GM19397 (cell line): ENCODE data around the gene CLASP2.

Experiments
- ATAC-seq: cut with Tn5 transposase; IDR thresholded peaks from one replicate; pipeline ENCODE4 v1.9.1; 2021; ENCODE audit warnings: mild to moderate bottlenecking, moderate library complexity; ENCODE audit not compliant: unreplicated experiment

The CLASP2 gene

DNA sequence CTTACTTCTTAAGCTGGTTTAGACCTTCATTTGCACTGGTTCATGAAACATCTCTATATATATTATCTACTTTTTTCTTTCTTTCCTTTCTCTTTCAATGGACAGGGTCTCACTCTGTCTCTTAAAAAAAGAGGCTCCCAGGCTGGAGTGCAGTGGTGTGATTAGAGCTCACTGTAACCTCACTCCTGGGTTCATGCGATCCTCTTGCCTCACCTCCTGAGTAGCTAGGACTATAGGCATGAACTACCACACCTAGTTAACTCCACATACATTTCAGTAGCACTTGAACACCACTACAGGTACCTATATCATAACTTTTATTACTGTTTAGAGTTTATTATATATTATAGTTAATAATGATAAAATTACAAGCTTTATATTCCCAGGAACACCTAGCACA, 160.8 kb downstream of the CLASP2 start:
- no peak for ATAC-seq

DNA sequence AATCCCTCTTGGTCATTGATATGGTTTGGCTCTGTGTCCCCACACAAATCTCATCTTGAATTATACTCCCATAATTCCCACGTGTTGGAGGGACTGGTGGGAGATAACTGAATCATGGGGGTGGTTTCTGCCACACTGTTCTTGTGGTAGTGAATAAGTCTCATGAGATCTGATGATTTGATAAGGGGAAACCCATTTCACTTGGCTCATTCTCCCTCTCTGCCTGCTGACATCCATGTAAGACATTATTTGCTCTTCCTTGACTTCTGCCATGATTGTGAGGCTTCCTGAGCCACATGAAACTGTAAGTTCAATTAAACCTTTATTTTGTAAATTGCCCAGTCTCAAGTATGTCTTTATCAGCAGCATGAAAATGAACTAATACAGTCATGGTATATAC, 171.0 kb downstream of the CLASP2 start:
- ATAC-seq: no peak

DNA sequence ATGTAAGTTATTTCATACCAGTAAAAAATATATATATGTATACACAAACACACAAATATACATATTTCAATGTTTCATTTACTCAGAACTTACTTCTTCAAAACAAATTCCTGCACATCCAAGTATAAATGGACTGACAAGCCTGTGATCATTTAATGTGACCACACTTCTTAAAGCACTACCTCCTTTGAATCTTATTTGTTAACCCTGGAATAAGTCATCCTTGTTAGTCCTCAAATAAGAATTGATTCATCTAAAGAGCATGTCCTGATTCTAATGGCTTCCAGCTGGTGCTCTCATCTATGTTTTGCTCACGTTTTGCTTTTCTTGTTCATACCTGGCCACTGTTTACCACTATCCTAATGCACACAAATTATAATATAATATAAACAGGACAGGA, 173.9 kb downstream of the CLASP2 start:
- no peak for ATAC-seq

DNA sequence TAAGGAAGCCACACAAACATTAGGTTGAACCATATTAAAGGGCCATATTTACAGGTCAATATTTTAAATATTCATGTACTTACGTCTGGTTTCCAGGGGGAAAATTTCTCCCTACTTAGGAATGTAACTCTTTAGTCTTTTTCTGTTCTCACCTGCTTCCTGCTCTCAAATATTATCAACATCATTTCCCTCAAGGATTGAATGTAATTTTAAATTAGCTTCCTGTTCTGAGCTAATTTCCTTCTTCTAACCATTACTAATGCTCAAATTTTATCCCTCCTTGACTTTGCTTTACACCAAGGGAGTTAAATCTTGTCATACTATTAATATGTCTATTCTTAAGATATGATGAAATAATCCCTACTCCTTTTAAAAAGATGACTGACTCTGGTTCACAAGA, 174.5 kb downstream of the CLASP2 start:
- no peak for ATAC-seq

DNA sequence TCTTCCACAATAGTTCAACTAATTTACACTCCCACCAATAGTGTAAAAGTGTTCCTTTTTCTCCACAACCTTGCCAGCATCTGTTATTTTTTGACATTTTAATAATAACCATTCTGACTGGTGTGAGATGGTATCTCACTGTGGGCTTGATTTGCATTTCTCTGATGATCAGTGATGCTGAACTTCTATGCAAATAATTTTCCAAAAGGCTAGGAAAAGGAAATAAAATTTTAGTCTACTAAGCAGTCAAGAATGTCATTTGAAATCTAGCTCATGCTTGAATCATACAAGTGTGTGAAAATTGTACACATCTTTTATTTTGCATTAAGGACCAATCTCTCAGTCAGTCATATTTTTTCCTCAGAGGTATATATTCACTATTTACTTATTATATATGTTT, 176.1 kb downstream of the CLASP2 start:
- no peak for ATAC-seq

DNA sequence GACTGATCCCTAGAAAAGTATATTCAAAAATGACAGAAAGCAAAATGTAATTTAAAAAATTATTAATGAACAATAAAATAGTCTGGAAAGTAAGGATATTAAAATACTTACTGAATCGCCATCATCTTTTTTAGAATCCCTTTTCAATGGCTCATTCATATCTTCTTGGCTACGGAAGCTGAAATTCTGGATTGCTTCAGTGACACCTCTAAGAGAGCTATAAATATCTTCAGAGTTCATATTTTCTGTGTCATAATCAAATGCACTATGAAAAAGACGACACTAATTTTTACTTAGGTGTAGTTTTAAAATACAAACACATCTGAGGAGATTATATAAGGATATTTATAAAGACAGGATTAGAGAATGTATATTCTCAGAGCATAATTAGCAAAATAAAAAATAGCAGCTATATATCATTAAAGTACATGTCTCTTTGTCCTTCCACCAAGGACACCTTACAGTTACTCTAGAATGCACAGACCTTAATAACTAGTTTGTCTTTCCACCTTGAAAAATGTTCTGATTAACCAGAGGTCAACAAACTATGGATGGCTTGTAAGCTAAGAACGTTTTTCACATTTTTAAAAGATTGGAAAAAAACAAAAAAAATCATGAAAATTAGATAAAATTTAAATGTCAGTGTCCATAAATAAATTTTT, 179.2 kb downstream of the CLASP2 start:
- ATAC-seq: no peak

DNA sequence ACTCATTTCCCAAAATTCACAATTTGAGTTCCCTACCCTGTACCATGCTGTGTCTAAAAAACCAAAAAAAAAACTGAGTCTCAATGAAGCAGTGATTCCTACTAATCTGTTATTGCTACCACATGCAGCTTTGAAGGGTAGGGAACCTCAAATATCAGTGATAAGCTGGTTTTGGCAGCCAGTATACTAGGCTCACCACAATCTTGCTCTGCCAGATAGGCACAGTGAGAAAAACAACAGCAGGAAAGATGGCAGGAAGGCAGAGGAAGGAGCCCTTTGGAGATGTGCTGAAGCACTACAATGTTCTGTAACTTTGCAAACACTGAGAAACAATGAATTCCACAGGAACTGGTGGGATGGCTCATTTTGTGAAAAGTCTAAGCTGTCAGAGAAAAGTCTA, 180.9 kb downstream of the CLASP2 start:
- no peak for ATAC-seq

DNA sequence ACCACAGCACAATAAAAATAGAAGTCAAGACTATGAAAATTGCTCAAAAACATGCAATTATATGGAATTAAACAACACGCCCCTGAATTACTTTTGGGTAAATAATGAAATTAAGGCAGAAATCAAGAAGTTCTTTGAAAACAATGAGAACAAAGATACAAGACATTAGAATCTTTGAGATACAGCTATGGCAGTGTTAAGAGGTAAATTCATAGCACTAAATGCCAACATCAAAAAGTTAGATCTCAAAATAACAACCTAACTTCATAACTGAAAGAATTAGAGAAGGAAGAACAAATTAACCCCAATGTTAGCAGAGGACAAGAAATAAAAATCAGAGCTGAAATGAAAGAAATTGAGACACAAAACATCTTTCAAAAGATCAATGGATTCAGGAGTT, 191.3 kb downstream of the CLASP2 start:
- ATAC-seq: no peak

DNA sequence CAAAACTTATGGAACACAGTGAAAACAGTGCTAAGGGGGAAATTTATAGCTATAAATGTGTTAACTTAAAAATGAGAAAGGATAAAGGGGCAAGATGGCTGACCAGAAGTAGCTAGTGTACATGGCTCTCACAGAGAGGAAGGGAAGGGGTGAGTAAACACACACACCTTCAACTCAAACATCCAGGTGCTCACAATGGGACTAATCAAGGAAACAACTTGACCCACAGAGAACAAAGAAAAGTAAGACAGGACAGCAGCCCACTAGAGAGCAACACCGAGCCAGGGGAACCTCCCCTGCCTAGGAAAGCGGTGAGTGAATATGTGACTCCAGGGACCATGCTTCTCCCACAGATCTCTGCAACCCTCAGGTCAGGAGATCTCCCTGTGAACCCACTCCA, 192.8 kb downstream of the CLASP2 start:
- ATAC-seq: no peak

DNA sequence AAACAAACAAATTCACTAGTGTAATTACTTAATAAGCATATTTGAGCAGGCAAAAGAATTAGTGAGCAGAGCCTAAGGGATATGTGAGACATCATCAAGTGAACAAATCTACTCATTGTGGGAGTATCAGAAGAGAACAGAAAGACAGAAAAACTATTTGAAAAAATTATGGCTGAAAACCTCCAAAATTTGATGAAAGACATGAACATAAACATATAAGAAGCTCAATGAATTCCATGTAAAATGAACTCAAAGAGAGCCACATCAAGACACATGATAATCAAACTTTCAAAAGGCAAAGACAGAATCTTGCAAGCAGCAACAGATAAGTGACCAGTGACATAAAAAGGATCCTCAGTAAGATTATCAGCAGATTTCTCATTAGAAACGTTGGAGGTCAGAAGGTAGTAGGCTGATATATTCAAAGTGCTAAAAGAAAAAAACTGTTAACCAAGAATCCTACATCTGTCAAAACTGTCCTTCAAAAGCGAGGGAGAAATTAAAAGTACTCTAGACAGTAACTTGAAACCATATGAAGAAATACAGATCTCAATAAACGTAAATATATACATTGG, 194.9 kb downstream of the CLASP2 start:
- ATAC-seq: no peak

DNA sequence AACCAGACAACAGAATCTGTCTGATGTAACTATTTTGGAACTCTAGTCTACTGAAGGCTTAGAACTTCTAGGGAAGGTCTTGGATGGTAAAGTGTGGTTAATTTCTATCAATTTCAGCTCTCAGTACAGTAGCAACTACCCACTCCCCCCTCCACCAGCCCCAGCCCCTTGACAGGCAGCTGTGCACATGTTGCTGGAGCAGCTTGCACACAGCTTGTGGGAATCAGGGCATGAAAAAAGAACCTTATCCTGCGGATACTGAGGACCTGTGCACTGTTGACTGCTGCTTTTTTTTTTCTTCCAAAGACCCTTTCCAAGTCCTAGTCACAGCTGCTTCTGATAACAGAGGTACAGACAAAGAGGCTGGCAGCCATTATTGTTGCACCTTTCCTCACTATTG, 196.3 kb downstream of the CLASP2 start:
- no peak for ATAC-seq

DNA sequence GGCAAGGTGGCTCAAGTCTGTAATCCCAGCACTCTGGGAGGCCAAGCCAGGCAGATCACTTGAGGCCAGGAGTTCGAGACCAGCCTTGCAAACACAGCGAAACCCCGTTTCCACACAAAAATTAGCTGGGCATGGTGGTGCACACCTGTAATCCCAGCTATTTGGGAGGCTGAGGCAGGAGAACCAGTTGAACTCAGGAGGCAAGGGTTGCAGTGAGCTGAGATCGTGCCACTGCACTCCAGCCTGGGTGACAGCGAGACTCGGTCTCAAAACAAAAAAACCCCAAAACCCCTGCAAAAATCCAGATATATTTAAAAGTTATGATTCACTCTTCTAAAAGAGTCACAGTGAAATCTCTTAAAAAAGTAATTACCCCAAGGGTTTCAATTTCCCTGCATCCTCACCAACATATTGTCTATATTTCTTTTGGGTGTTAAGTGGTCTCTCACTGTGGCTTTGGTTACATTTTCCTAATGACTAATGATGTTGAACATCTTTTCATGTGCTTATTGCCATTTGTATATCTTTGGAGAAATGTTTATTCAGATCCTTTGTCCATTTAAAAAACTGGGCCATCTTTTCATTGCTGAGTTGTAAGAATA, 204.7 kb downstream of the CLASP2 start:
- ATAC-seq: no peak

DNA sequence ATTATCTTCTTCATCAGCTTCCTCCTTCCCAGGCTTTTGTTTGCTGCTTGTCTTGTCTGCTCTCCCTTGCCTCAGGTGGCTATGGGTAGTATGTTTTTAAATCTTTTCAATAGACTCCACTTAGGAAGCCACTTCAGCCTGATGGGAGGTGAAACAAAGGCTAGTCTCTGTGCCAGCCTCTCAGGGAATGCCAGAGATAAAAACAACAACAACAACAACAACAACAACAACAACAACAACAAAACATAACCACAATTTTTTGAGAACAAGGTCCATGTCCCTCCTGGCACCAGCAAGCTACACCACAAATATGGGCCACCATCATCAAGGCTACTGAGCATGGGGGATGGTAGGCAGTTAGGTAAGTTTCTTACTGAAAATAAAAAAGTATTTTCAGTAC, 213.0 kb downstream of the CLASP2 start:
- no peak for ATAC-seq

DNA sequence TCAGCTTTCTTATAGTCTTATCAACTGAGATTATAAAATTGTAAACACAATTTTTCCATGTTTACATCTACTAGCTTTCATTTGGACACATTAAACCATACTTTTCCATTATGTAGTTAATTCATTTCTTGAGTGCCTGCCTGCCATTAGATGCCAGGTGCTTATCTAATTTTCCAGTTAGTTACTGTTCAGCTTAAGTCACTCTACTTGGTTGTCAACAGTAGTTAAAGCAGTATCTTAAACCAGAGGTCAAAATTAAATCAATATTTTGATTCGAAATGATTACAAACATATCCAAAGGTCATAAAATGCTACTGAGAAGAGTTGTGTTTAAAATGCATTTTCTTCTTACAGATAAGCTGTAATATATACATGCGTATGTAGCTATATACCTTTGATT, 221.6 kb downstream of the CLASP2 start:
- ATAC-seq: no peak

DNA sequence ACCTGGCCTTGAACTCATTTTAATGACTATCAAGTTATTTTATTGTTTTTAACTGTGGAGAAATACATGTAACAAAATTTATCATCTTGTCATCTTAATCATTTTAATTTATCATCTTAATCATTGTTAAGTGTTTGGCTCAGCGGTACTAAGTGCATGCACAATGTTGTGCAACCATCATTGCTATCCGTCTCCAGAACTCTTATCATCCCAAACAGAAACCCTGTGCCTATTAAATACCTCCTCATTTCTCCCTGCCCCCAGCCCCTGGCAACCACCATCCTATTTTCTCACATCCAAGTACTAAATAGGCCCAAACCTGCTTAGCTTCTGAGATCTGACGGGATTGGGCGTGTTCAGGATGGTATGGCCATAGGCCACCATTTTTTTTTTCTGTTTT, 226.3 kb downstream of the CLASP2 start:
- ATAC-seq: no peak

DNA sequence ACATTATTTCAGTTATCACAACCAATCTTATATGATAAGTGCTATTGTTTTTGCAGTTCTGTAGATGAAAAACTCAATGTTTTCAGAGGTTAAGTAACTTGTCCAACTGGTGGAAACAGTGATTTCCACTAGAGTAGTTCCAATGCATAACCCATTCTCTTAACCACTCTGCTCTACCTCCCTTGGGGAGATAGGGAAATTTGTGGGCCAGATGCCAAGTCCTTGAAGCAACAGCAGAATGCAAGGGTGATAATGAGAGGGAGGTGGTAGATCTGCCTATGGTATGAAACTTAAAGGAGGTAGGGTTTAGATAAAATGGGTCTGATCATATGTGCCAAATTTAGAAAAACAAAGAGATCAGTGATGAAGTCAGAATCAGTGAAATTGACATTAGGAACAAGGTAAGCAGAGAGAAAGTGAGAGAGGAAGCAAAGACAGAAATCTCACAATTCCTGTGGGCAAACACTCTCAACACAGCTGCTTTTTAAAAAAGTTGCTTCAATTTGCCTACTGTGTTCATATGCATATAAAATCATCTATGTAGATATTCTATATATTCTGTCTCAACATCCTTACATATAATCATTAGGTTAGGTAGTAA, 227.3 kb downstream of the CLASP2 start:
- ATAC-seq: no peak

DNA sequence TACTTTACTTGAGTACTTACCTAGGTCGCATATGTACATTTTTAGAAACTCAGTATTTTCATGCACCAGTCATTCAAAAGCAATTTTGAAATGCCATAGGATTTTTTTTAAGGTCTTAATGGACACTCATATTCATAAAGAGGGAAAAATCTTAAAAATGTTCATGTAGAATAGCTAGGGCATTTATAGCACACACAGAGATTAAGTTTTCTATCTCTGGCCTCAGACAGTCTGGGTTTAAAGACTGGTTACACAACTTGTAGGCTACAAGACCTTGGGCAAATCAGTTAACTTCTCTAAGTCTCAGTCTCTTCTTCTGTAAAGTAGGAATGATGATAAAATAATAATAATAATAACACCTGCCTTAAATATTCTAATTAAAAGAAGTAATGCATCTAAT, 229.4 kb downstream of the CLASP2 start:
- ATAC-seq: no peak

DNA sequence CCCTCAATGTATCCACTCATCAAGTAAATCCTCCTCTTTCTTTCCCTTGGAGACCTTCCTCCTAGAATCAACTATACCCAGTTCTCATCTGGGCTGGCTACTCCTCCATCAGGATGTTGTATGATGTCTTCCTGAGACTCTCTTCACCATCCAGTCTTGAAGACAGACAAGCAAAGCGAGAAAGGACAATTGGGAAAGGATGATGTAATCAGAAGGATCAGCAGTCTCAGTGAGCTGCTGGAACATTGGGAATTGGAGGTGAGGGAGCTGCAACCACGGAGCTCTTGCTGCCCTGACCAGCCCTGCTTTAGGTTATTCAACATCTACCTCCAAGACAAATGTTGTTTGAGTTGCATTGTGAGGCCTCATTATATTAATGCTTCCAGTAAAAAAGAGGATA, 229.8 kb downstream of the CLASP2 start:
- no peak for ATAC-seq

DNA sequence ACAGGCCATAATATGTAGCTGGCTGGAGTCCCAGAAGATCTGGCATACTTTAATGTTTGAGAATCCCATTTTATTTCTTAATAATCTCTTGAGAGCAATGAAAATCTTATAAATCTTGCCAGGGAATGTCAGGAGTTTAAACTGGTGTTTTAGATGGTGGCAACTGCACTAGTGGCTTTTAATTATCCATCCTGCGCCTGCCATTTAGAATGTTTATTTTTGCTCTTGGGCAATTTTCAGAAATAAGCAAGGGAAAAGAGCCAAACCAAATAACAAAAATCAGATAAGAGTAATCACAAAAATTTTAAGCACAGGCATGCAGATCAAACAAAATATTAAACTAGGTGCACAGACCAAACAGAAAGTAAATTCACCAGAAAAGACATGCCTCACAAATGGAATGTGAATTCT, 235.9 kb downstream of the CLASP2 start:
- ATAC-seq: no peak

DNA sequence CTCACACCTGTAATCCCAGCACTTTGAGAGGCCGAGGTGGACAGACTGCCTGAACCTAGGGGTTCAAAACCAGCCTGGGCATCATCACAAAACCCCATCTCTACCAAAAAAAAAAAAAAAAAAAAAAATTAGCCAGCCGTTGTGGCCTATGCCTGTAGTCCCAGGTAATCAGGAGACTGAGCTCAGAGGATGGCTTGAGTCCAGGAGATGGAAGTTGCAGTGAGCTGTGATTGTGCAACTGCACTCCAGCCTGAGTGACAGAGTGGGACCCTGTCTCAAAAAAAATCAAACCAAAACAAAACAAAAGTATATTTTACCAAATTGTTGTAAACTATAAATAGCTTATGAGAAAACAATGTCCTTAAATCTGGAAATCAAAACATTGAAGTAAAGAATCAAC, 243.2 kb downstream of the CLASP2 start:
- ATAC-seq: no peak

DNA sequence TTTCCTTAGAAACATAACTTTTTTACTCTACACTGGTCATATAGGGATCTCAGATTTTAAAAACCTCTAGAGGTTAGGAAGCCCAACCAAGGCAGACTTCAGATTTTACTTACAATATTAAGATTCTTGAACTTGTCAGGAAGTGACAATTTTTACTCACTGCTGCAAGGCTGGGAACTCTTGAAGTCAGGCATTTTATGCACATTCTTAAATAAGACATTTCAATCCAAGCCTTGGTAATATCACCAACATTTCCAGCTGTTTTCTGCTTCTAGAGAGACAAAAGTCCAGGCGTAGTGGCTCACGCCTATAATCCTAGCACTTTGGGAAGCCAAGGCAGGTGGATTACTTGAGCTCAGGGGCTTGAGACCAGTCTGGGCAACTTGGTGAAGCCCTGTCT, 244.2 kb downstream of the CLASP2 start:
- ATAC-seq: no peak

DNA sequence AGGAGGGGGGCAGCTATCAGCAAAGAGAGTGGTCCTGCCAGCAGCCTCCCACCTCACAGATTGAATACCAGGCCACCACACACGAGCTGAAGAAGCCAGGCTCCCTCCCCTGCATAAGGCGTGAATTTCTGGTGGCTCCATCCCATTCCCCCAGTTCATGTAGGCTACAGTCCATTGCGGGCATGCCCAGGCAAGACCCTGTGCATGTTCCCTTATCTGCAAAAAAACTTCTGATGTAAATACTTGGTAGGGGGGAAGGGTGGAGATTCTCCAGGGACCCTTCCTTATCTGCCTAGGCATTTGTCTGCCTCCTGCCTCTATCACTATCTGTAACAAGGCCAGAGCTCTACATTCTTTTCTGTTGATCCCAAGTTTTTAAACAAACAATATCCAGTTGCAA, 250.3 kb downstream of the CLASP2 start:
- ATAC-seq: no peak
